GM19035 (cell line): Measurements from ENCODE around the gene TTC21A.

Source experiments
- ATAC-seq: cut with Tn5 transposase; IDR thresholded peaks from one replicate; pipeline ENCODE4 v1.9.1; 2021; ENCODE audit not compliant: unreplicated experiment

The TTC21A gene

DNA sequence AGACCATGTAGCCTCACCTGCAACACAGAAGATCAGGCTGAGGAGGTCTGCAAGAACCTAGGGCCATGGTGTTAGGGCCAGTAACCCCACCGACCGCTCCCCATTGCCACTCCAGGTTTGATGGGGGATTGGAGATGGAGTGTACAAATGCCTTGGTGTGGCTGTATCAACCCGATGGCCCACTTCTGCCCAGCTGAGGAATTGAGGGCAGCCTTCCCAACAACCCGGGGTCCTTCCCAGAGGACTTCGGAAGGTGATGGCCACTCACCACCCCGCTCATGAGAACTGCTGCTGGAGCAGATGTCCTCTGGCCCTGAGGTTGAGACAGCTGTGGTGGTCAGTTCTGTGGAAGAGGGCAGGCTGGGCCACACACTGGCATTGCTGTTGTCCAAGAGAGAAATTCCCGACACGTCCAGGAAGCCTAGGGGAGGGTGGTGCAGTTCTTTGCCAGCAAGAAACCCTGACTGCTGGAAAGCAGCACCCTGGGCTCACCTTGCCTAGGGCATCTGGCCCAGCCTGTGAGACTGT lies 8.9 kb upstream of the TTC21A start:
- ATAC-seq = no peak

DNA sequence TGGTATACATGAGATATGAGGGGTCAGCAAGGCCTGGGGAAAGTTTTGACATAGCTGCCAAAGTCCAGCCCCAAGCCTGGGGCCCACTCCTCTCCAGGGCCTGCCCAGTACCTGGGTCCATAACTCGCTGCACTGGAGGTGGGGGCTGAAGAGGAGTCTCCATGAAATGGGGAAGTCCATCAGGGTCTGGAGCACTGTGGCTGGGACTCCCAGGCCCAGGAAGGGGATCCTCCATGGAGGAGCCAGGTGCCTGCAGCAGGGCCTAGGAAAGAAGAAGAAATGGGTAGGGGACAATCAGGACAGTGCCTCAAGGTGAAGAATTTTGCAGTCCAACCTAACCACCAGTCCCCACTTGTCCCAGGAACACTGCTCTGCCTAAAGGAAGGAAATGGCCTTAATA lies 8.2 kb upstream of the TTC21A start:
- ATAC-seq = no peak

DNA sequence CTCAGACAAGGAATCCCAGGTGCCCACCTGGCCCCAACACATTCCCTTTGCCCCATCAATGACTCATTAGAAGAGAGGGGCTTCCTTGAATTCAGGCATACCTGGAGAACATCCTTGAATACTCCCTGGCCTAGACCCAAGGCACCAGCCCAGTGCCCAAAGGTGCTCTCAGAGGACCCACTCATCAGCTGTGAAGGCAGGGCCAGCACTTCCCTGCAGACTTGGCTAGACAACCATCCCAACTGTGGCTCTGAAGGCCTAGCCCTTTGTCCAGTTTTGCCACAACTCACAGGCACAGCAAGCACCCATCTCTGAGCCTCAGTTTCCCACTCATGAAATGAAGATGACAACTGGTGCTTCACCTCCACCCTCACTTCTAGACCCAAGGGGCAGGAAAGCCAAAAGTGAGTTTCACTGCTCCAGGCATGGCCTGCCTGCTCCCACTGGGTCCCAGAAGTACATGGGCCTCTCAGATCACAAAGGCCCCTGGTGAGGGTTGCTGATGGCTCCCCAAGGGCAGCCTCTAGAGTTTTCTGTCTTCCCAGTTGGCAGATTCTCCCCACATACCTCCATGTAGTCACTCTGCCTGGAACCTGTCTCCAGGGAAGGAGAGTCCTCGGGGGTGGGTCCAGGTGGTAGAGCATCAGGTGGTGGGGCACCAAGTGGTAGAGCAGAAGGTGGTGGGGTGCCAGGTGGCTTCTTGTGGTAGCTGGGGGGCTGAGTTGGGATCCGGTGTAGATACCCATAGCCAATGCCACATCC lies 7.6 kb upstream of the TTC21A start:
- ATAC-seq = no peak

DNA sequence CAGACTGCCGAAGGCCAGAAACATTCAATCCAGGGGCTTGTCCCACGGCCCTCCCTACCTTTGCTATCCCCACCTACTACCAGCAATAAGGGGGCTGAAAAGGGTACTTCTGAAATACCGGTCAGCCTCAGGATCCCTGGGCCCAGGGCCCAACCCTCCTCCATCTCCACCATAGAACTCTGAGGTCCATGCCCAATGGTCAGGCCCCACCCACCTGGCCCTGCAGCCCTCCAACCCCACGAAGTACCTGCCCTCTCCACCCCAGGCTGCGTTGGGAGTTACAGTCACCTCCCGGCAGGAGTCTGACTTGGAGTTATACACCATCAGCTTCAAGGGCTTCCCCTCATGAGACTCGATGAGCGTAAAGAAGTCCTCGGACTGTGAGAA lies 7.0 kb upstream of the TTC21A start:
- no peak for ATAC-seq

DNA sequence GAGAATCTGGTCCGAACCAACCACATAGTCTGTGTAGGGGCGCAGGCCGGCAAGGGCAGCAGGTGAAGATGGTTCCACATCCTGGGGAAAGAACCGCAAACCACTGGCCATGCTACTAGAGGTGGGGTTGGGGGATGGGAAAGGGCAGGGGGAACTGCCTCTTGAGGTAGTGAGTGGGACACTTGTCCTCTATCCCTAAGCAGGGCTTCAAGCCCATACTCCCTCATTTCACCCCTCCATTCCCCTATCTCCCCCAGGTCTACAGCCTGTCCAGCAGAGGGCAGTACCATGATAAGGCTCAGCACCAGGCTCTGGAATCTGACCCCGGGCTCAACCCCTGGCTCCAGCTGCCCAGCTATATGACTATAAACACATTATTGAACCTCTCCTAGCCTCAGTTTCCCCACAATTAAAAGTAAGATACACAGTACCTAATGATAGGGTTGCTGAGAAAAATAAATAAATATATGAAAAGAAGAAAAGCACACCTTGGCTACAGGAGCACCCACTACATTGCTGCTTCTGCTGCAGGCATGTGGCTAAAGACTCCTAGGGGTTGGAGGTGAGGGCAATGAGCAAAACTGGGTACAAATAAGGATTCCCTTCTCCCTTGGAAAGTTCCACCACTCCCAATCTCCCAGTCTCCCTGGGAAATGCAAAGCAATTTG lies 6.3 kb upstream of the TTC21A start:
- ATAC-seq = peak; percentile 73

DNA sequence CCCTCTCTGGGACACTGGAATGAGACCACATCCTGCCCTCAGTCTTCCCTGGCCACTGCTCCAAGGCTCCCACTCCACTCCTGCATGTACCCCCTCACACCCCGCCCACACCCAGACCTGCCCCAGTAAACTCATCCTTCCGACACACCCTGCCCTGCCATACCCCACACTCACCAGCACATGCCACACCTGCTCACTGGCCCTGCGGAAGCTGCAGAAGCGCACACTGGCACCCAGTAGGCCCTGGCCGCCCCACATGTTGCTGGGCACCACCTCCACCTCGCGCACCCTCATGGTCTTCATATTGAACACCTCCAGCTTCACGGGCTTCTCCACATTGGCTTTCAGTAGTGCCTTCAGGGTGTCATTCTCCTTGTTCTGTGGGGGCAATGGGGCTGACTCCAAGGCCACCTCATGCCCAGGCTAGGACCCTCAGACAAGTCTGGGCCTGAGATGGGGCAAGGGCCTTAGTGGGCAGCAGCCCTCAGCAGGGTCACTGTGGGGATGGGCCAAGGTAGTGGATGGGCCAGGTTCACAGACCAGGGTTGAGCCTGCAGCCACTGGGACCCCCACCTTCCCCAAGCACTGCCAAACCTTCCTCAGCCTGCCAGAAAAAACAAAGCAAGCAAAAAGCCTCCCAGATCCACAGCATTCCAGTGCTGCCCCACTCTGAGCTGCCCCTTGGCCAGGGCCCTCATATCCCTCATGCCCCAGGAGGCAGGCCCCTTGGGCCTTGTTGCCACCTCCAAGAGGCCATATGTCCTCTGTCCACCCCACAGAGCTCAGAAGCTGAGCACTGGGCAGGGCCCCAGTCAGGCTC lies 4.8 kb upstream of the TTC21A start:
- no peak for ATAC-seq

DNA sequence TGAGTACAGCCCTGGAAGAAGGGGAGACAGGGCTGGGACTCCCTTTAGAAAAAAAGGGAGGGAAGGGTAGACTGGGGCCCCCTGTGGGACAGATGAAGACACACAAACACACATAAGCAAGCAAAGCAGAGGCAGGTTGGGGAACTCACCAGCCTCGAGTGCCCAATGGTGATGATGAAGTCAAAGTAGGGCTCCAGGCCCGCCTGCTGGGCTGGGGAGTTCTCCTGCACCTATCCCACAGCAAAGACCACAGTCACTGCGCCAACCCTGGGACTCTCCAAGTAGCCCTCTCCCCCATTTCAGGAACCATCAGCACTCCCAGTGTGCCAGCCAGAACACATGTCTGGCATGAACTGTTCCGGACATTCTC lies 4.2 kb upstream of the TTC21A start:
- no peak for ATAC-seq

DNA sequence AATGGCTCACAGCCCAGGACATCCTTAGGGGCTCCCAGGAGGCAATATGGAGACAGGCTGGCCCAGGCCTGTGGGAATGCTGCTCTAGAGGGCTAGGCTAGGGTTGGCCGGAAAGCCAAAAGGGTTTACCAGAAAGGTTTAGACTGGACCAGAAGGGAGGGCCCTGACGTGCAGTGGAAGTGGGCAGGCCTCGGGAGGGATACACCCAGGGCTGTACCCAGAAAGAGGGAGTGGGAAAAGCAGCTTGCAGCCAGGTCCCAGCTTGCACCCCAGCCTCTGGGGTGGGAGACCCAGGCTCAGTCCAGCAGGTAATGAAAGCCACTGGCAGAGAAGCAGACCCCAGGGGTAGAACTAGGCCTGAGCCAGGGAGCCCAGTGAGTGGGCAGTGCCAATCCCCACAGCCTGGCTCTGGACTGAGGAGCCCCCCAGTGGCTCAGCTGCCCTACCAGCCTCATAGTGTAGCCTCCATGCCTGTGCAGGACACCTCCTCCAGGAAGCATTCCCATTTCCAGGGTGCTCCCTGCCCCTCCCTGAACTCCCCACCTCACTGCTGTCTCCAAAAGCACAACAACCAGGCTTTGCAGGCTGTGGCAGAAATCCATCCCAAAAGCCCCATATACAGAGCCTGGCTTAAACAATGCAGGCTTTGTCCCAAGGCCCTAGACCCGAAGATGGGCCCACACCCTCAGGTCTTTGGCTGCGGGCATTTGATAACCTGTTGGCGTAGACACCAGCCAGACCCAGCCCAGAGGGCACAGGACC lies 3.5 kb upstream of the TTC21A start:
- ATAC-seq = no peak

DNA sequence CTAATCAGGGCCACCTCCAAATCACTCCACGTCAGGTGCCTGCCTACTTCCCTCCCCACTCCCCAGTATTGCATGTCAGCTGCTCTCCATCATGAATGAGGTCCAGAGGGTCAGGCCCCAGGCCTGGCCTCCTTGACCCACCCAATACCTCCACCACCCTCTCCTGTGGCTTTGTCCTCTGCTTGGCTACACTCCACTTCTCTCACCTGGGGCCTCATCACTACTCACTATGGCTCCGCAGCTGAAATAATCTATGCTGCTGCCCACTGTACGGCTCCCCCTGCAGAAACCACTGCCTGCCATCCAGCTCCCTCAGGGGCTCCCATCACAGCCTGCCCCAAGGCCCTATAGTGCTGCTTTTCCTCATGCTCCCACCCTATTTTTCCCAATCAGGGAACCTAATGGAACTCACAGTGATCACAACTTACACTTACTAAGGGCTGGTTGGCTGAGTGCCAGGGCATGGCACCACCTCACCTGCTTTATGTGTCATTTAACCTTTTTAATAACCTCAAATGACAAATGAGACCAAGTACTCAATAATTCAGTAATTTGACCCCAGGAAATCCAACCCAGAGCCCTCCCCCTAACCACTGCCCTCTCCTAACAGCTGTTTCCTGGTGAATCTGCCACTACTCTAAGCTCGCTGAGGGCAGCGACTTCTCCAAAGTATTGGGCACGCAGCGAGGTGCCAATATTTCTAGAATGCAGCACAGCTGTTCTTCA lies 2.4 kb upstream of the TTC21A start:
- ATAC-seq = no peak

DNA sequence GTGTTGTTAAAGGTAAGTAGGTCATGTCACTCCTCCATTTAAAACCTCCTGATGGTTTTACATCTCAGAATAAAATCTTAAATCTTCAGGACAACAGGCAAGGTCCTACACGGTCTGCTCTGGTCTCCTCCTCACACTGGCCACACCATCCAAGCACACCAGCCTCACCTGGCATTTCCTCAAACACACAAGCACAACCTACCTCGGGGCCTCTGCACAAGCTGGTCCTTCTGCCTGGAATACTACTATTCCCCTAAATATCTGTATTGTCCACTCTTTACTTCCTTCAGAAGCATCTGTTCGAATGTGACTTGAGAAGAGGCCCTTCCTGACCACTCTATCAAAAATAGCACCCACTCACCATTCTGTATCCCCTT lies 1.8 kb upstream of the TTC21A start:
- no peak for ATAC-seq

DNA sequence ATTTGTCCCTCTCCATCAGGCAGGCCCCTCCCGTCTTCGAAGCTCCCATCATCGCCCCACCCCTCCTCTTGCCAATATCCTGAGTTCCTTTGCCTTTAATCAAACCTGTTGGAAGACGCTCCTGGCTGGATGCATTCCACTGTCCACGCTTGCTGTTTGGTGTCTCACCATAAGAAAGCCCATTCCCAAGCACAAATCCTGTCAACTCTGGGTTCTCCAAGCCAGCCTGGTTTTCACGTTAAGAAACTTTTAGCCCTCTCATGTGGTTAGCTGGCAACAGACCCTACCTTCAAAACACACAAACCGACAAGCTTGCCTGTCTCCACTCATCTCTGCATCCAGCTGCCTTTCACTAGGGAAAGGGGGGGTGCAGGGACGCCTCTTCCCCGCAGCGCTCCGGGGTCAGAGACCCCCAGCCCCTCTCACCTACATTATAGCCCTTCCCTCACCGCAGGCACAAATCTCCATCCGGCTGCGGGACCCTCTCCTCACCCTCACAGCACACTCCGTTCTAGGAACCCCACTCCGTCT lies 1.1 kb upstream of the TTC21A start:
- no peak for ATAC-seq

DNA sequence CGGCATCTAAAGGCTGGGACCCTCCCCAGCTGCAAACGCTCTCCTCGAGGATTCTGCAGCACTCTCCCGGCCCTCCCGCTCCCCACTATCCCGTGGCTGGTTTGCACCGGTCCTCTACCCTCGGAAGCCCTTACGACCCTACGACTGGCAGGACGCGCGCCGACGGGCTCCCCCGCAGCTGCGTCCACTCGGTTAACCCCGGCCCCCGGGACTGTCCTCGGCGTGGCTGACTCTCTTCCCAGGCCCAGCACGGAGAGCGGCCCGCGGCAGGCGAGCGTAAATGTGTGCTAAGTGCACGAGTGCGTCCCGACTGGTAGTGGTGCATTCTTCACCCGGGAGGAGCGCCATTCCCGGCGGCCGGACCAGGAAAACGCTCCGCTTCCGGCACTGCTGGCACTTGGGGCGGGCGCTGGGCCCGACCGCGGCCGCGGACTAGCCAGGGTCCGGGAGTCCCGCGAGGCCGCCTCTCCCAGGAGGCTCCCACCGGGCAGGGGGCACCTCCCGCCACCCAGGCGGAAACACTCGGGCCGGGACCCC lies 561 bp upstream of the TTC21A start:
- ATAC-seq = peak; percentile 10

DNA sequence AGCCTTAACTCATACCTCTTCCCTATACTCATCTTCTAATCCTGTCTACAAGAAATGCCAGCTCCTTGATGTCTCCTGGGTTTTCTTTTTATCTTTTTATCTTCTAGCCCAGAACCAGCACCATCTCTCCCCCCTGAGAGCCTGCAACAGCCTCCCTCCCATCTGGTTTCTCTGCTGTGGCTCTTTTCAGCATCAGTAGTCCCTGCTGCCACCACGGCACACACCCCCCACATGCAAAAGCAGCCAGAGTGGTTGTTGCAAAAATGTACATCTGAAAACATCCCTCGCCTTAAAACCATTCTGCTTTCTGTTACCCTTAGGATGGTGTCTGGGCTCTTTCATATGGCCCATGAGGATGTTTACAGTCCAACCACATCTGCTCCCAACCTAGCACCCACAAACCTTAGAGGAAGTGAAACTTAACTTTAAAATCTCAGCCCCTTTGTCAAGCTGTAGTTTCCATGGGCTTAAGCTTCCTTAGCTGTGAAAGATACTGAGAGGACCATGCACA lies 775 bp downstream of the TTC21A start:
- peak; percentile 66 for ATAC-seq

DNA sequence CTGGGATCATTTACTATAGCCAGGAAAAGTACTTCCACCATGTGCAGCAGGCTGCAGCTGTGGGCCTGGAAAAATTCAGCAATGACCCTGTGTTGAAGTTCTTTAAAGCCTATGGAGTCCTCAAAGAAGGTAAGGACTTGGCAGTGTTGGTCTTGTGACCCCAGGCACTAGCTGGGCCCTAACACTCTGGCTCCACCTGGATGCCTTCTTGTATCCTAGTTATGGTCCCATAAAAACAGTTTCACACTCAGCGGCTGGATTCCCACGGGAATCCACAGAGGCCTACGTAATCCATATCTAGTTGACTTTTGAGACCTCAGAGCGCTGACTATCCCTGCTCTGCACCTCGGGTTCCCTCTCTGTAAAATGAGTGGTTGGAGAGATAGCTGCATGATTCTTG lies 1.6 kb downstream of the TTC21A start:
- ATAC-seq = no peak

DNA sequence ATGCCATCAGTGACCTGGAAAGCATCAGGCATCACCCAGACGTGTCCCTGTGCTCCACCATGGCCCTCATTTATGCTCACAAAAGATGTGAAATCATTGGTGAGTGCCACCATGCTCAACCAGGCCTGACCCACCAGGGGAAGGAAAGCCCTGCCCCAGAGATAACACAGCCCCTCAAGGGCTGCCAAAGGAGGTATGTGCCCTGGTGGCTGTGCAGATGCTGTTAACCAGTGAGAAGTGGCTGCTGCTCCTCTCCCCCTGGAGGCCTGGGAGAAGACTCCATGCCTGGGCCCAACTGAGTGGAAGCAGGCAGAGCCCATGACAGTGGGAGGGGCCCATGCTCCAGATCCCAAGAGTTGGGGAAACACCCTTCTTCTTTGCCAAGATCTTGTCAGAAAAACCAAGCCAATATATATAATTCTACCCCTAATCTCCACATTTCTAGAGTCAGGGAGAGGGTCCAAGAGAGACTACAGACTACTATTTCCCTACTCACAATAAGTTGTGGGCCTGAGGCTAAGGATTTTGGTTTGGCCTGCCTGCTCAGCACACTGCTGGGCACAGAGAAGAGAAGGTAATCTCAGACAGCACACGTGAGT lies 2.7 kb downstream of the TTC21A start:
- no peak for ATAC-seq

DNA sequence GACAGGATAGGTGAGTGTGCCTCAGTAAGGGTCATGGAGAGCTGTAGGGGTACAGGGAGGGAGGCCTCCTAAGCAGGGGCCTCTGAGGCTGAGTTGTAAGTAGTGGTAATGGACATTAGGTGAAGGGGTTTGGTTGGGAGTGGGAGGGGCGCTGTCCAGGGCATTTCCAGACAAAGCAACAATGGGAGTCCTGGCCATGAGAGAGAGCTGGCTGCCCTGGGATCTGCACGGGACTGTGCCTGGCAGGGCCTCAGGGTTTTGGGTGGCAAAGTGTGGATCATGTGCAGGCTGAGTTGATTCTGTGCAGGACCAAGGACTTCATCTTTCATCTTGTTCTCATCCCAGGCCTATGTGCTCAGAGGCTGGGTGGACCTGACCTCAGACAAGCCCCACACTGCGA lies 4.6 kb downstream of the TTC21A start:
- ATAC-seq = no peak

DNA sequence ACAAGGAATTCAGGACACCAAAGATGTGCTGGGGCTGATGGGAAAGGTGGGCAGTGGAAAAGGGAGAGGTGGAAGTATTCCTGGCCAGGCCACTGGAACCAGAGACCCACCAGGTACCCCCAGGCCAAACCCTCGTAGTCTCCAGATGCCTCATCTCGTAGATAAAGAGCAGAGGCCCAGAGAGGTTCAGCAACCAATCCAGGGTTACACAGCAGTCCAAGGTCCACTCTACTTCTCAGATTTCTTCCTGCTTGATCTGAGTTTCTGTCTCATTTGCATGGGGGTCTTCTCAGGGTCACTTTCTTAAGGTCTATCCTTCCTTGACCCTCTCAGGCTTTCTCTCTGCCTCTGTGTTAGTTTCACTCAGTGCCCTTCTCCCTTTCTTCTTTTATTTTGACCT lies 5.1 kb downstream of the TTC21A start:
- no peak for ATAC-seq

DNA sequence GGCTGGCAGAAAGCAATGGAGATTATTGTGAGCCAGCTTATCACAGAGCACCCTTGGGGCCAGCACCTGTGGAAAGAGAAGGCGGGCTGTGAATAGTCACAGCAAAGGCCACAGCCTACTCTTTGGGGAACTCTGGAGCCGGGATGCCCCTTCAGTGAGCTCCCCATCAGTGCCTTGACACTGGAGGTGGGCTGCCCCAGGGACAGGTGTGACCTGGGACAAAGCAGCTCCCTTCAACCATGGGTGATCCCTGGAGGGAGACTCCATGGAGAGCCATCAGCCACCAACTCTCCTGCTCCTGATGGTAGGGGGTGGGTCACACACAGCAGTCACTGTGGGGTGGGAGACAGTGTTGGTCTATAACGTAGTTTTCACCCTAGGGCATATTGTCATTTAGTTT lies 5.8 kb downstream of the TTC21A start:
- no peak for ATAC-seq

DNA sequence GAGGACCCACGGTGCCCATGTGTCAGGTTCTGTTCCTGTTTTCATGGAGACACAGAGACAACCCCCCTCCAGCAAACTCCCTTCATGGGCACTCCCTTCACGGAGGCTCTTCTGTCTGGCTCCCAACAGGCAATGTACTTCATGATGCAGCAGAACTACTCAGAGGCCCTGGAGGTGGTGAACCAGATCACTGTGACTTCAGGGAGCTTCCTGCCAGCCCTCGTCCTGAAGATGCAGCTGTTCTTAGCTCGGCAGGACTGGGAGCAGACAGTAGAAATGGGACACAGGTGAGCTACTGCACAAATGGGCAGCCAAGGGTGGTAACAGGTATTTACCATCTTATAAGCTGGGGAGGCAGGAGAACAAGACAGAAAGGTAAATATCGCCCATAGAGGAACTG lies 7.0 kb downstream of the TTC21A start:
- no peak for ATAC-seq
